H1 (cell line): ENCODE measurements around the gene TRIM46. TPM values are rescaled to one million over a fixed set of nuclear protein-coding genes. Genes with fewer than 3 reads are reported as not detected.

Source experiments
- CBX8 ChIP-seq: fragments of 300-800, 300-1000 bp; sonication (generic); IDR thresholded peaks from 2 replicates; pipeline ENCODE4 v1.7.1; 2016; ENCODE audit warnings: low read depth, low read length, borderline replicate concordance
- CTCF ChIP-seq, 3 experiments: IDR thresholded peaks; 1 replicate in 2 of 3; 2 replicates in 1 of 3; pipeline versions ENCODE4 v1.5.1 to v1.6.1; 2011; ENCODE audit warnings: low read length in 3 of 3, mild to moderate bottlenecking in 3 of 3, inconsistent platforms in 2 of 3, low read depth in 1 of 3, moderate library complexity in 1 of 3; ENCODE audit not compliant: insufficient read depth in 1 of 3; ENCODE audit errors: control extremely low read depth in 1 of 3
- E2F6 ChIP-seq: IDR thresholded peaks from 2 replicates; pipeline ENCODE4 v1.6.1; 2012; ENCODE audit warnings: inconsistent platforms
- KDM1A ChIP-seq: fragments of 200-600, 300-600 bp; sonication (generic); IDR thresholded peaks from 2 replicates; pipeline ENCODE4 v1.7.1; 2016; ENCODE audit warnings: mild to moderate bottlenecking, low read length, borderline replicate concordance
- RAD21 ChIP-seq, 2 experiments: IDR thresholded peaks in 1 of 2; conservative IDR thresholded peaks in 1 of 2; 2 replicates each; pipeline ENCODE4 v1.6.1; 2011; ENCODE audit warnings: low read depth in 2 of 2, low read length in 2 of 2, improper control_type of control experiment in 1 of 2, inconsistent platforms in 1 of 2, mild to moderate bottlenecking in 1 of 2, moderate library complexity in 1 of 2
- SIN3A ChIP-seq, 2 experiments: IDR thresholded peaks in 1 of 2; conservative IDR thresholded peaks in 1 of 2; 2 replicates each; pipeline ENCODE4 v1.6.1; 2011 to 2012; ENCODE audit warnings: low read length in 2 of 2, improper control_type of control experiment in 1 of 2, low read depth in 1 of 2, mild to moderate bottlenecking in 1 of 2
- polyA plus RNA-seq, 7 experiments: library from polyadenylated mRNA; depleted of rRNA in 3 of 7; stranded (reverse) in 5 of 7; unstranded in 2 of 7; fragments of >200 nt in 5 of 7; fragments of 200-250 nt in 2 of 7; gene quantifications; 1 replicate in 5 of 7; 2 replicates in 1 of 7; 4 replicates in 1 of 7; pipeline versions ENCODE4 v1.2.1 to v1.2.3, GENCODE V29; 2011 to 2013; ENCODE audit warnings: missing spikeins in 2 of 7, mixed read lengths in 2 of 7
- total RNA-seq: library from RNA; stranded (reverse); fragmentation: NEBNext Ultra II Directional; extraction: Animal tissue kit (Norgen Biotek cat#: 25700); gene quantifications from 2 replicates; pipeline ENCODE4 v1.2.1, GENCODE V29; 2021

TRIM46 gene
- total and polyA plus RNA-seq, 2 of the 8 experiments (the other 6 are each of a cell fraction or from before 2014, with no cell fraction given), result 15.5 to 21.6 TPM

GRCh38 chr1:155176544-155177071 is 3.0 kb downstream of the TRIM46 start (continued):
- TF ChIP-seq RAD21 (IDR thresholded peaks at IDR 0.05 in 1 of 2, conservative IDR thresholded peaks at IDR 0.05 in 1 of 2; ENCODE audit: low read depth in 2 of 2, low read length in 2 of 2) (peak; percentile 55 to 61), E2F6 (no peak), SIN3A (conservative IDR thresholded peaks at IDR 0.05 in 1 of 2, IDR thresholded peaks at IDR 0.05 in 1 of 2; ENCODE audit: low read depth in 1 of 2, low read length in 2 of 2) (no peak), CTCF (IDR thresholded peaks at IDR 0.05; ENCODE audit: control extremely low read depth in 1 of 3, insufficient read depth in 1 of 3, low read depth in 1 of 3, low read length in 3 of 3) (peak in 2 of 3 experiments; percentile 83 to 96; a peak in 3 of 4 replicates), CBX8 (no peak), KDM1A (no peak)
